GM23248 (cell line): Measurements from ENCODE around the gene TMEM163. TPM values are rescaled to one million over a fixed set of nuclear protein-coding genes. Genes with fewer than 3 reads are reported as not detected.

Experiments
- DNase-seq: peaks from one replicate; pipeline ENCODE4 v3.0.0-alpha.2; 2015
- H2AFZ ChIP-seq: fragments of 200-600 bp; sonication (generic); 2 replicates; pipeline ENCODE4 v1.6.1; 2016; ENCODE audit warnings: antibody characterized with exemption
- H3F3A ChIP-seq: fragments of 200-600 bp; sonication (generic); 2 replicates; pipeline ENCODE4 v1.6.1; 2016; ENCODE audit warnings: mild to moderate bottlenecking, antibody characterized with exemption, mixed run types; ENCODE audit not compliant: insufficient read depth
- H3K27ac ChIP-seq: fragments of 200-600 bp; sonication (generic); 2 replicates; pipeline ENCODE4 v1.5.1; 2016; ENCODE audit warnings: mild to moderate bottlenecking
- H3K27me3 ChIP-seq: fragments of 200-600 bp; sonication (generic); replicated peaks from 2 replicates; pipeline ENCODE4 v1.6.1; 2016; ENCODE audit warnings: mild to moderate bottlenecking; ENCODE audit not compliant: insufficient read depth
- H3K36me3 ChIP-seq: fragments of 200-600 bp; sonication (generic); 2 replicates; pipeline ENCODE4 v1.6.1; 2016; ENCODE audit warnings: low read depth, mild to moderate bottlenecking
- H3K4me1 ChIP-seq: fragments of 200-600 bp; sonication (generic); 2 replicates; pipeline ENCODE4 v1.6.1; 2016; ENCODE audit warnings: mild to moderate bottlenecking; ENCODE audit not compliant: insufficient read depth
- H3K4me2 ChIP-seq: fragments of 200-600 bp; sonication (generic); one replicate; pipeline ENCODE4 v1.6.1; 2016; ENCODE audit warnings: mild to moderate bottlenecking; ENCODE audit not compliant: unreplicated experiment
- H3K4me3 ChIP-seq: fragments of 200-600 bp; sonication (generic); 2 replicates; pipeline ENCODE4 v1.5.1; 2016; ENCODE audit warnings: mild to moderate bottlenecking
- H3K79me2 ChIP-seq: fragments of 200-600 bp; sonication (generic); 2 replicates; pipeline ENCODE4 v1.6.1; 2016; ENCODE audit warnings: mild to moderate bottlenecking; ENCODE audit not compliant: insufficient read depth
- H3K9ac ChIP-seq: fragments of 200-600 bp; sonication (generic); 2 replicates; pipeline ENCODE4 v1.6.1; 2016; ENCODE audit warnings: mild to moderate bottlenecking
- H3K9me2 ChIP-seq: fragments of 200-600 bp; sonication (generic); 2 replicates; pipeline ENCODE4 v1.6.1; 2016; ENCODE audit warnings: mixed run types, mild to moderate bottlenecking, moderate library complexity; ENCODE audit not compliant: insufficient read depth
- H3K9me3 ChIP-seq: fragments of 200-600 bp; sonication (generic); one replicate; pipeline ENCODE4 v1.6.1; 2017; ENCODE audit warnings: low read depth
- H4K20me1 ChIP-seq: fragments of 200-600 bp; sonication (generic); 2 replicates; pipeline ENCODE4 v1.6.0; 2016; ENCODE audit not compliant: insufficient read depth
- EZH2 ChIP-seq: fragments of 200-600 bp; sonication (generic); IDR thresholded peaks from 2 replicates; pipeline ENCODE4 v1.6.1; 2018; ENCODE audit warnings: antibody characterized with exemption, mild to moderate bottlenecking; ENCODE audit not compliant: insufficient read depth, poor library complexity, severe bottlenecking
- EZH2phosphoT487 ChIP-seq: fragments of 200-600 bp; sonication (generic); IDR thresholded peaks from 2 replicates; pipeline ENCODE4 v1.6.1; 2018; ENCODE audit warnings: antibody characterized with exemption, moderate library complexity, mild to moderate bottlenecking, low read depth; ENCODE audit not compliant: insufficient read depth
- WGBS, 2 experiments: methylation state at CpG; one replicate each; pipeline ENCODE4 v1.1.6; 2015 to 2017; ENCODE audit warnings: low lambda C conversion rate in 2 of 2, low coverage in 1 of 2; ENCODE audit errors: missing lambda C conversion rate in 2 of 2; 5-methylcytosine and 5-hydroxymethylcytosine counted together
- in situ Hi-C: fragments of 300-500 bp; cut with MboI; formaldehyde crosslinking; loops from 2 replicates; pipeline ENCODE4 v1.15.0; 2020
- polyA plus RNA-seq: library from polyadenylated mRNA; unstranded; fragments of >200 nt; fragmentation: Nextera tagmentation; extraction: Ambion mirVana; gene quantifications from 2 replicates; pipeline ENCODE4 v1.2.1, GENCODE V29; 2016
- total RNA-seq: library from RNA; depleted of rRNA; stranded (reverse); fragments of >200 nt; shearing (Covaris generic); gene quantifications from 2 replicates; pipeline ENCODE4 v1.2.3, GENCODE V29; 2014

The TMEM163 gene
- total and polyA plus RNA-seq, 2 experiments from 2014 or later = not detected

DNA sequence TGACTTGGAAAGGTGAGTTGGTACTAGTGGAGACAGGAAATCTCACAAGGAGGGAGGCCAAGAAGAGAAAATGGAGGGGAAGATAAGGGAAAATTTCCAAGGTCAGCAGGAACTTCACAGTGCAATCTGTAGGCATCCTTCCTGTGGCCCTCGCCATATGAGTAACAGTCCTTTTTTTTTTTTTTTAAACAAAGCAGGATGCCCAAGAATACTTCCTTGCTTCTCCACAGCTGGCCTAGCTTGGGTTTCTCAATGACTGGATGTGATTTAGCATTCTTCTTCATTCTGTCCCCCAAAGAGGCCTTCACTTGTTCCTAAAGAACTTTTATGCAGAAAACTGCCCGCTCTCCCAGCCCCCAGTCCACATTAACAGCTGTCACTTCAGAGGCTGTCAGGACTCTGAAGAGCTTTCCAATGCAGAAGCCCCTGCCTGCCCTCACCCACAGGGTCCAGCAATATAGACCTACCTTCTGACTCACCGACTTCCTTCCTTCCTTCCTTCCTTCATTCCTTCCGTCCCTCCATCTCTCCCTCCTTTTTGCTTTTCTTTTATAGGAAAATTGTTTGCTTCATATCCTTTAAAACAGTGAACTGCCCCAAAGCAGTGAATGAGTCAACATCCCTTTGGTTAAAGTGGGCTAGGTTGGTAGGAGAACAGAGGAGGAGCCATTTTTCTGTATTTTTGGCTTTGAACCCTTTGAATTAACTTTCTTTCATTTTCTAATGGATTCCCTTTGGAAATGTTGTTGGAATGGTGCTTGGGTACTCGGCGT lies 292.9 kb downstream of the TMEM163 start:
- no peak for DNase-seq

DNA sequence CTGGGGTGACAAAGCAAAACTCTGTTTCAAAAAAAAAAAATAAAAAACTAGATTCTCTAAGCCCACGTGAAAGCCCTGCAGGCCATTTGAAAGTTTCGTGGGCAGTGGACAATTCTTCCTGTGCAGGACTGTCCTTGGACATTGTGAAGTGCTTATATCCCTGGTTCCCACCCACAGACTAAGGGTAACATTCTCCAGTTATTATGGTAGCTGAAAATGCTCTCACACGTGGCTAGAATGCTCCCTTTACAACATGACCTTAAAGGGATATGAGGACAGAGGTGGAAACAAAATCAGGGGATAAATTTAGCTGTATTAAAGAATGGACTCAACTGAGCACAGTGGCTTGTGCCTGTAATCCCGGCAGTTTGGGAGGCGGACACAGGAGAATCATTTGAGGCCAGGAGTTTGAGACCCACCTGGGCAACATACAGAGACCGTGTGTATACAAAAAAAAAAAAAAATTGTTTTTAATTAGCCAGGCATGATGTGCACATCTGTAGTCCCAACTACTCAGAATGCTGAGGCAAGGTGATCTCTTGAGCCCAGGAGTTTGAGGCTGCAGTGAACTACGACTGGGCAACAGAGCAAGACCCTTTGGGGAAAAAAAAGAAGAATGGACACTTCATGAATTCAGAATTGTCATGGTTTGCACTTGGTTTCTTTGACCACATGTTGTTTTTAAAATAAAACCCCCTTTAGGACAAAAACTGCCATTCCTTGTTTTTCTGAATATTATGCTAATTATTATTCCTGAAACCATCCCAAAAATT lies 297.1 kb downstream of the TMEM163 start:
- Histone ChIP-seq H3K27ac (no peak overlapping the region), H2AFZ (no peak overlapping the region), H3F3A (no peaks in the 10 kb centered on the region), H3K4me1 (no peaks in the 10 kb centered on the region), H3K4me3 (no peak overlapping the region), H4K20me1 (no peaks in the 10 kb centered on the region), H3K9me2 (no peaks in the 10 kb centered on the region), H3K27me3 (no peaks in the 10 kb centered on the region), H3K36me3 (no peaks in the 10 kb centered on the region), H3K4me2 (no peak overlapping the region), H3K79me2 (no peaks in the 10 kb centered on the region), H3K9ac (no peak overlapping the region), H3K9me3 (no peaks in the 10 kb centered on the region)
- in situ Hi-C loops = loop anchor here (25.0 kb wide), 1 partner anchor 534 kb away; no protein-coding TSS in a partner anchor
- peak; percentile 23 for DNase-seq
- TF ChIP-seq EZH2 (no peak), EZH2phosphoT487 (no peak)
- WGBS, 2 experiments = 84 to 87% methylated on average over 7 of the region's 7 CpGs

More for the DNA sequence above, 292.9 kb downstream of the TMEM163 start:
- in situ Hi-C loops = no loop called here
- 93 to 98% methylated on average over 6 of the region's 6 CpGs for WGBS, 2 experiments
- Histone ChIP-seq H3K4me1 (no peaks in the 10 kb centered on the region), H3K9me2 (no peaks in the 10 kb centered on the region), H3K9me3 (no peaks in the 10 kb centered on the region), H3F3A (no peaks in the 10 kb centered on the region), H3K4me3 (no peak overlapping the region), H3K9ac (no peak overlapping the region), H2AFZ (no peak overlapping the region), H4K20me1 (no peaks in the 10 kb centered on the region), H3K79me2 (no peaks in the 10 kb centered on the region), H3K36me3 (no peaks in the 10 kb centered on the region), H3K27ac (no peak overlapping the region), H3K27me3 (no peaks in the 10 kb centered on the region), H3K4me2 (no peak overlapping the region)
- TF ChIP-seq EZH2phosphoT487 (no peak), EZH2 (no peak)

DNA sequence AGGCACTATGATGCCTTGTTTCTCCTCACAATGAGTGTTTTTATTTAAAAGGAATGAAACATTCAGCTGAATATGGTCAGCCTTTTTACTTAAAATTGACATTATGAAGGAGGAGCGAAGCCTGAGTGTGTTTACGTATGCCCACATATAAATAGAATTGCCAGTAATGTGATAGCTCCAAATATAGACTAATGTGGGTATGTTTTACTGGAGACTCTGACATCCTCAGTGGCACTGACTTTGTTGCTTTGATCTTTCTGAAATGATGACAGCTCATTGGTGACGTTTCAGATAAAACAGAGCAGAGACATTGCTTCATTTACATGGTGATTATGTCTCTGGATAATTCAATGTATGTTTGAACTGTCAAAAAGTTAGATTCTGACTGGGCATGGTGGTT lies 297.9 kb downstream of the TMEM163 start:
- H3K9me3 ChIP-seq = no peaks in the 10 kb centered on the region
- no peak overlapping the region for H3K4me2 ChIP-seq
- no peaks in the 10 kb centered on the region for H3K27me3 ChIP-seq
- H3F3A ChIP-seq = no peaks in the 10 kb centered on the region
- no peaks in the 10 kb centered on the region for H3K4me1 ChIP-seq
- H4K20me1 ChIP-seq = no peaks in the 10 kb centered on the region
- TF ChIP-seq EZH2 (no peak), EZH2phosphoT487 (no peak)
- H3K9me2 ChIP-seq = no peaks in the 10 kb centered on the region
- 92 to 97% methylated on average over 3 of the region's 3 CpGs for WGBS, 2 experiments
- H3K27ac ChIP-seq = no peak overlapping the region
- H3K36me3 ChIP-seq = no peaks in the 10 kb centered on the region
- no peak overlapping the region for H3K4me3 ChIP-seq
- no peak overlapping the region for H3K9ac ChIP-seq
- DNase-seq = no peak
- no peaks in the 10 kb centered on the region for H3K79me2 ChIP-seq
- in situ Hi-C loops = loop anchor here (25.0 kb wide), 1 partner anchor 534 kb away; no protein-coding TSS in a partner anchor
- no peak overlapping the region for H2AFZ ChIP-seq

DNA sequence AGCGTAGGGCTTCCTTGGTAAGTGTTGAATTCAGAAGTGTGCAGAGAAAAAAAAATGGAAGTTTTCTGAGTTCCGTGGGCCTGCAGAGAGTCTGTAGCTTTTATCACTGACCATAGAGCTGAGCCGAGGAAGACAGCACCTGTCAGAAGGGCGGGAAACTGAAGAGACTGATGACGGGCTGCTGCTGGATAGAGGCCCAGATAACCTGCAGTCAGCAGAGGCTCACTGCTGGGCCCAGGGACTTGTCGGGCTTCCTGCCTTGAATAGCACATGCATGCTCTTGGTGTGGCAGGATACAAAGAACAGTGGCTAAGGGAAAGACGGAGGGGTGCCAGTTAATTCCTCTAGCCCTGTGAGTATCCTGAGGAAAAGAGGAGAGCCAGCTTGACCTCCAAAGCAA lies 298.5 kb downstream of the TMEM163 start:
- no peak overlapping the region for H3K27ac ChIP-seq
- no peaks in the 10 kb centered on the region for H3K4me1 ChIP-seq
- H3K27me3 ChIP-seq = no peaks in the 10 kb centered on the region
- in situ Hi-C loops = loop anchor here (25.0 kb wide), 1 partner anchor 533 kb away; no protein-coding TSS in a partner anchor
- no peaks in the 10 kb centered on the region for H3K79me2 ChIP-seq
- H4K20me1 ChIP-seq = no peaks in the 10 kb centered on the region
- H3K9me2 ChIP-seq = no peaks in the 10 kb centered on the region
- no peaks in the 10 kb centered on the region for H3K36me3 ChIP-seq
- TF ChIP-seq EZH2 (no peak), EZH2phosphoT487 (no peak)
- no peaks in the 10 kb centered on the region for H3K9me3 ChIP-seq
- H2AFZ ChIP-seq = no peak overlapping the region
- no peaks in the 10 kb centered on the region for H3F3A ChIP-seq
- no peak overlapping the region for H3K9ac ChIP-seq
- 93 to 96% methylated on average over 7 of the region's 7 CpGs for WGBS, 2 experiments
- H3K4me2 ChIP-seq = no peak overlapping the region
- no peak for DNase-seq
- no peak overlapping the region for H3K4me3 ChIP-seq
